Stimulated activated naive B cell treated with anti-CD40 and anti-IgM and Interleukin-4, amounts not matched to agents 10 μg/mL and 1 μg/mL and 100 μg/mL, for 72 hours (primary cell): ENCODE data around the gene SLC7A11.
"Not testable (repeated sequence)": the region's sequence is repeated elsewhere in the genome, so short reads cannot be mapped to it uniquely, and the experiment has no call there.

Experiments used
- ATAC-seq, 2 donors: fragments of 150-1000 bp; cut with Tn5 transposase; replicated peaks; 2 replicates each; pipeline ENCODE4 v1.10.0; 2021; ENCODE audit warnings: moderate library complexity in 1 of 2
- DNase-seq: peaks from one replicate; pipeline ENCODE4 v3.0.0; 2021
- H3K27ac Mint-ChIP-seq: one replicate; pipeline ENCODE4 v1.8.0; 2022; ENCODE audit warnings: mild to moderate bottlenecking, mixed read lengths
- H3K27me3 Mint-ChIP-seq, 2 donors: one replicate each; pipeline ENCODE4 v1.8.0; 2022; ENCODE audit warnings: mixed read lengths in 2 of 2
- H3K36me3 Mint-ChIP-seq, 2 donors: one replicate each; pipeline ENCODE4 v1.8.0; 2022; ENCODE audit warnings: mixed read lengths in 2 of 2, mild to moderate bottlenecking in 1 of 2
- H3K4me1 Mint-ChIP-seq, 2 donors: one replicate each; pipeline ENCODE4 v1.8.0; 2022; ENCODE audit warnings: mixed read lengths in 2 of 2, mild to moderate bottlenecking in 1 of 2
- H3K4me3 Mint-ChIP-seq, 2 donors: one replicate each; pipeline ENCODE4 v1.8.0; 2022; ENCODE audit warnings: mild to moderate bottlenecking in 2 of 2, mixed read lengths in 2 of 2, moderate library complexity in 1 of 2
- H3K9me3 Mint-ChIP-seq, 2 donors: one replicate each; pipeline ENCODE4 v1.8.0; 2022; ENCODE audit warnings: mixed read lengths in 2 of 2, mild to moderate bottlenecking in 1 of 2

The SLC7A11 gene

DNA sequence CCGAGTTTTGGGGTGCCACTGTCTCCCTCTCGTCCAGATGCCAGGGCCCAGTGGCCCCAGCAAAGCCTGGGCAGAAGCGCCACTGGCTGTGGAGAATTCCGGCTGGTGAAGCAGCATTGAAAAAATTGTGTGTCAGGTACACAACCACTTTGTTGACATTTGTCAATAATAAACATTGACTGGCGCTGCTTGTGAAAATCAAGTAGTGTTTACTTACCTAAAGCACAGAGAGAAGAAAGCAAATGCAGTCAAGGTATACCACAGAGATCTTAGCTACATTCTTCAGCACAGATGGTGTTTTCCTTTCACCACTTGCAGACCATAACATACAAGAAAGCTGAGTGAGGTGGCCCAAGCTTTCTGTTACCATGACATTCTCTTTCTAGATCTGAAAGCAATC is 14.5 kb upstream of the SLC7A11 start:
- DNase-seq (no peak), ATAC-seq (no peak)
- H3K4me3 Mint-ChIP-seq, result no peak overlapping the region
- no peaks in the 10 kb centered on the region for H3K4me1 Mint-ChIP-seq
- H3K36me3 Mint-ChIP-seq, result no peaks in the 10 kb centered on the region
- no peaks in the 10 kb centered on the region for H3K9me3 Mint-ChIP-seq
- H3K27ac Mint-ChIP-seq, result no peak overlapping the region
- no peaks in the 10 kb centered on the region for H3K27me3 Mint-ChIP-seq

DNA sequence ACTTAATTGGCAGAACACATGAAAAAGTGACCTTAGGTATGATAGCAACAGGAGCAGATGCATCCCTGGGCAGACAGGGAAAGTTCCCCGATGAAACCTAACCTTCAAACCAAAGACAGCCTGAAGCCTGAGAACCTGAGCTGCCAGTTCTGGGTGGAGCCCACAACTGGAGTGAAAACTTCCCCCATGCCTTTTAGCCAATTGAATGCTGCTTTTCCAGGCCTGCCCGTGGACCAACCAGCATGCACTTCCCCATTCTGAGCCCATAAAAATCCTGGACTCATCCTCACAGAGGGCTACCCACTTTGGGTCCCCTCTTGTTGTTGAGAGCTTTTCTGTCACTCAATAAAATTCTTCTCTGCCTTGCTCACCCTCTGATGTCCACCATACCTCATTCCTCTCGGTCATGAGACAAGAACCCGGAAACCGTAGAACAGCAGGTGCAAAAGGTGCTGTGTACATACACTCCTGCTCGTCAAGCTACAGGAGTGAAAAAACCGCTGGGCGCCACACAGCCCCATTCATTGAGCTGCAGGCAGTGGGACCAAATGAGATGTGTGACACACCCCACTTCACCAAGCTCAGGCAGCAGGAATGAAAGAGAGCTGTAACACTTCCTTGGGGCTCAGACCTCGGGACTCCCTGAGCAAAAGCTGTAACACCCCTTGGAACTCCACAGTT is 13.9 kb upstream of the SLC7A11 start:
- Mint-ChIP-seq H3K27me3 (no peaks in the 10 kb centered on the region), H3K4me1 (no peaks in the 10 kb centered on the region), H3K9me3 (no peaks in the 10 kb centered on the region), H3K36me3 (no peaks in the 10 kb centered on the region), H3K4me3 (no peak overlapping the region), H3K27ac (no peak overlapping the region)
- DNase-seq (no peak), ATAC-seq (no peak)

DNA sequence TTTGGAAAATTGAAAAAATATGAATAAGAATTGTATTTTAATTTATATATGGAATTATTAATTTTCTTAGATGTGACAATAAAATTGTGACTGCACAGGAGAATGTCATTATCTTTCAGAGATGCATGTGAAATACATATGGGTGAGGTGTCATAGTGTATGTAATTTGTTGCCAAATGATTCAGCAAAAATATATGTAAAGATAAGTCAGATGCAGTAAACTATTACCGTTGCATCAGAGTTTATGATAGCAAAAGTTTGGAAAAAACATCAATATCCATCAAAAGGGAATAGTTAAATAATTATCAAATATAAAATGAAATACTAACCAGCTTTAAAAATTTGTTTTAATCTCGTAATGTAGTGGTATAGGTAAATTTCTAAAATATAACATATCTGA is 10.4 kb upstream of the SLC7A11 start:
- no peak overlapping the region for H3K27ac Mint-ChIP-seq
- DNase-seq (no peak), ATAC-seq (no peak)
- H3K4me1 Mint-ChIP-seq, result no peaks in the 10 kb centered on the region
- no peaks in the 10 kb centered on the region for H3K36me3 Mint-ChIP-seq
- H3K27me3 Mint-ChIP-seq, result no peaks in the 10 kb centered on the region
- peaks cover 0 to 1% of the 10 kb centered on the region in 2 donors for H3K9me3 Mint-ChIP-seq
- H3K4me3 Mint-ChIP-seq, result no peak overlapping the region

DNA sequence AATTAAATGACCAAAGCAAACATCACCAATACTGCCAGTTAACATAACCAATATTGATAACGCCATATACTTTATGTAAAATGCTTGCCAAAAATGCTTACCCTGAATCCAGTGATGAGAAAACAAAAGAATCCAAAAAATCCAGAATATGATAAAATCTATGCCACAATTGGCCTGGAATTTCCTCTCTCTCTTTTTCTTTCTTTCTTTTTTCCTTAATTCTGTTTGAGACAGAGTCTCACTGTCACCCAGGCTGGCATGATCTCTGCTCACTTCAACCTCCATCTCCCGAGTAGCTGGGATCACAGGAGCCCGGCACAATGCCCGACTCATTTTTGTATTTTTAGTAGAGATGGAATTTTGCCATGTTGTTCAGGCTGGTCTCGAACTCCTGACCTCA is 9.8 kb upstream of the SLC7A11 start:
- no peak overlapping the region for H3K27ac Mint-ChIP-seq
- DNase-seq (no peak), ATAC-seq (no peak)
- H3K36me3 Mint-ChIP-seq, result no peaks in the 10 kb centered on the region
- H3K9me3 Mint-ChIP-seq, result peaks cover 0 to 1% of the 10 kb centered on the region in 2 donors
- H3K4me1 Mint-ChIP-seq, result no peaks in the 10 kb centered on the region
- H3K27me3 Mint-ChIP-seq, result no peaks in the 10 kb centered on the region
- no peak overlapping the region for H3K4me3 Mint-ChIP-seq

DNA sequence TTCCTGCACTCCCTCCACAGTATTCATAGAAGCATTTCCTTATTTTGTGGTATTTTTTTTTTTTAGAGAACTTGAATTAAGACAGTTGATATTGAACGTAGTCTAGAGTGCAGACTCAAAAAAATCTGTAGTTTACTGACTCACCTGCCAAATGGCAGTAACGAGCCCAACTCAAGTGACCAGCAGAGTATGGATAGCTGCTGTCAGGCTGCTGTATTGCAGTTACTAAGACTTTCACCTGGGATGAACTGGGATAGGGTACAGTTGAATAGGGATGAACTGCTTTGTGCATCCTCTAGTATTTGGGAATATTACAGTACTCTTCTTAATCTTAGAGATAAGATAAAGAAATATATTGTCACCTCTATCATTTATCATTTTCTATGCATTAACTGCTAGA is 7.0 kb upstream of the SLC7A11 start:
- DNase-seq (no peak), ATAC-seq (no peak)
- Mint-ChIP-seq H3K4me1 (no peaks in the 10 kb centered on the region), H3K9me3 (peaks cover 0 to 1% of the 10 kb centered on the region in 2 donors), H3K4me3 (no peak overlapping the region), H3K36me3 (no peaks in the 10 kb centered on the region), H3K27ac (no peak overlapping the region), H3K27me3 (no peaks in the 10 kb centered on the region)

DNA sequence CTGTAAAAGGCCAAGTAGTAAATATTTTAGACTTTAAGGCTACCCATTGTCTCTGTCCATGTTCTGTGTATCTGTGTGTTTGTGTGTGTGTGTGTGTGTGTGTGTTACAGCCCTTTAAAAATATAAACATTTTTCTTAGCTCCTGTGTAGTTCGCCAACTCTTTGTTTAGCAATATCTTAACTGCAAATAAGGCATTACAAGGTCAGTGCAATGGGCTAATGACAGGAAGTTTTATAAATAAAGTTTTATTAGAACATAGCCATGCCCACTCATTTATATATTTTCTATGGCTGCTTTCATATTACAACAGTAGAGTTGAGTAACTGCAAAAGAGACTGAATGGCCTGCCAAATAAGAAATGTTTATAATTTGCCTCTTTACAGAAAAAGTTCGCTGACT is 5.9 kb upstream of the SLC7A11 start:
- ATAC-seq (no peak), DNase-seq (no peak)
- H3K9me3 Mint-ChIP-seq, result peaks cover 0 to 1% of the 10 kb centered on the region in 2 donors
- no peaks in the 10 kb centered on the region for H3K4me1 Mint-ChIP-seq
- H3K27me3 Mint-ChIP-seq, result no peaks in the 10 kb centered on the region
- no peaks in the 10 kb centered on the region for H3K36me3 Mint-ChIP-seq
- no peak overlapping the region for H3K27ac Mint-ChIP-seq
- H3K4me3 Mint-ChIP-seq, result no peak overlapping the region

DNA sequence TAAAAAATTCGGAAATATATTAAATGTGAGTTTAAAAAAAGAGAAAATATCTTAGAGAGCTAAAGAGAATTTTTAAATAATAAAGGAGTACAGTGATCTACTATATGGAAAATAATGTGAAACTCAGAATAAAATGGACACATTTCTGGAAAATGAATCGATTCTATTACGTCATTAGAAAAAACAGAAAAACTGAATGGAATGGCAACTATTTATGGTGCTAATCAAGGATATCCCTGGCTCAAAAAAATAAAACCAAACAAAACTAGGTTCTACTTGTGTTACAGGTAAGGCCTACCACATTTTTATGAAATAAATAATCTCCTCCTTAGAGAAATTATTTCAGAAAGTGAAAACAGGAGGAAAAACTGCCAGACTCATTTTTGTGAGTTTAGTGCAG is 5.5 kb upstream of the SLC7A11 start:
- H3K4me1 Mint-ChIP-seq, result no peaks in the 10 kb centered on the region
- no peaks in the 10 kb centered on the region for H3K27me3 Mint-ChIP-seq
- no peak for DNase-seq

DNA sequence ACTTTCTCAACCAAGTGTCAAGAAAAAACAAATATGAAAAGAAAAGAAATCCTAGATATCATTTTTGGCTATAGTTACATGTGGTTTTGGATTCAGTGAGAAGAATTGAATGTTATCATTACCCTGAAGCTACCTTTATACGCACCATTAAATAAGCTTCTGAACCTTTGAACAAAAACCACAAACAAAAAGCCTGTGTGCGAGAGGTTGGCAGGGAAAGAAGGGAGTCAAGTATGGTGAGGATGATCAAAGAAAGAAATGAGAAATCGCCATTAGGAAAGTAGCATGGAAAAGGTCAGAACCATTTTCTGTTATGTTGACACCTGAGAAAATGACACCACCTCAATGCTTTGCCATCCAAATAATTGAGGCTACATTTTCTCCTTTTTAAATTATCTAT is 1.2 kb upstream of the SLC7A11 start:
- Mint-ChIP-seq H3K4me3 (no peak overlapping the region), H3K9me3 (peaks cover 0 to 1% of the 10 kb centered on the region in 2 donors), H3K4me1 (peaks cover 8 to 12% of the 10 kb centered on the region in 2 donors), H3K27ac (no peak overlapping the region), H3K27me3 (peaks cover 6 to 8% of the 10 kb centered on the region in 2 donors), H3K36me3 (no peaks in the 10 kb centered on the region)
- ATAC-seq (no peak), DNase-seq (no peak)

More for the DNA sequence above, 5.5 kb upstream of the SLC7A11 start:
- no peak for ATAC-seq
- peaks cover 0 to 1% of the 10 kb centered on the region in 2 donors for H3K9me3 Mint-ChIP-seq
- no peak overlapping the region for H3K4me3 Mint-ChIP-seq
- H3K36me3 Mint-ChIP-seq, result no peaks in the 10 kb centered on the region
- no peak overlapping the region for H3K27ac Mint-ChIP-seq

DNA sequence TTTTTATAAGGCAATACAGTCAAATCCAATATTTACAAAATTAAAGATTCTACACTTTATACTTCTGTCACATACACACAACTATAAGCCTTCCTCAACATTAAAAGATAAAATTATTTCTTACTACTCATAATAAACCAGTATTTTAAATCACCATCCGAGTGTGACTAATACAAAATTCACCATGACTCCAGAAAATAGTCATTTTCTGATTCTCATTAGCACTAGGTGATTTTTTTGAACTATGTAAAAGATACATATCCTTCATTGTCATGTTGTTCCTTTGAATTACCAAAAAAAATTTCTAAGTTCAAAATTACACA is 646 bp upstream of the SLC7A11 start:
- Mint-ChIP-seq H3K36me3 (no peaks in the 10 kb centered on the region), H3K27ac (no peak overlapping the region), H3K9me3 (no peaks in the 10 kb centered on the region), H3K4me1 (peaks cover 8 to 12% of the 10 kb centered on the region in 2 donors), H3K4me3 (no peak overlapping the region), H3K27me3 (peaks cover 6 to 8% of the 10 kb centered on the region in 2 donors)
- no peak for DNase-seq
- no peak for ATAC-seq

DNA sequence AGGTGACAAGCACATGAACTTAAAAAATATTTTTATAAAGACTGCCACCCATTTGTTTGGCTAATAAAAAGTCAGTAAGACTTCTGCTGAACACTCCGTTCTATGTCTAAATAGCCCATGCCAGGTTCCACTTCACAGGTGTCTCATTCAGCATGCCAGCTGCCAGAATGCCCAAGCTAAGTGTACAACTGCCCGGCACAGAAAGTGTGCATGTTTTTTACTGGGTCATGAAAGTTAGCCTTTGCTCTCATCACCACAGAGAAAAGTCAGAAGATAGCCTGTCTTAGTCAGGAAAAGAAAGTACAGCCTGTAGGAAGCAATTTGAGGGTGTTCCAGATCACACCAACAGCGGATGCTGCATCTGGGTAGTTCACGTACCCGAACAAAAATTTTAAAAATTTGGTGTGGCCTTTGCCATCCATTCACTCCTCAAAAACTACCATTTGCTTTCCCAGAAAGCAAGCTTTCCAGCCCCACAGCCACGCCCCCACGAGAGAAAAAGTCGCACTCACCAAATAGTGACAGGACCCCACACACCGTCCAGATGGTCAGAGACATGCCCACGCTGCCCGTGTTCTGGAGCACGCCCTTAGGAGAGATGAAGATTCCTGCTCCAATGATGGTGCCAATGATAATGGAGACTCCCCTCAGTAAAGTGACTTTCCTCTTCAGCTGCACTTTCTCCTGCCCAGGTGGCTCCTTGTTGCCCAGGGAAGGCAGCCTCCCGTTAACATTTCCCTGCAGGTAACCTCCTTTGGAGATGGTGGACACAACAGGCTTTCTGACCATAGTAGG is 671 bp downstream of the SLC7A11 start:
- Mint-ChIP-seq H3K27ac (no peak overlapping the region), H3K36me3 (no peaks in the 10 kb centered on the region), H3K27me3 (peaks cover 6 to 8% of the 10 kb centered on the region in 2 donors), H3K4me3 (peak overlapping the region; percentile 69 to 76), H3K9me3 (no peaks in the 10 kb centered on the region), H3K4me1 (peaks cover 8 to 12% of the 10 kb centered on the region in 2 donors)
- DNase-seq, result no peak
- ATAC-seq, result peak in 1 of 2 donors; percentile 3

DNA sequence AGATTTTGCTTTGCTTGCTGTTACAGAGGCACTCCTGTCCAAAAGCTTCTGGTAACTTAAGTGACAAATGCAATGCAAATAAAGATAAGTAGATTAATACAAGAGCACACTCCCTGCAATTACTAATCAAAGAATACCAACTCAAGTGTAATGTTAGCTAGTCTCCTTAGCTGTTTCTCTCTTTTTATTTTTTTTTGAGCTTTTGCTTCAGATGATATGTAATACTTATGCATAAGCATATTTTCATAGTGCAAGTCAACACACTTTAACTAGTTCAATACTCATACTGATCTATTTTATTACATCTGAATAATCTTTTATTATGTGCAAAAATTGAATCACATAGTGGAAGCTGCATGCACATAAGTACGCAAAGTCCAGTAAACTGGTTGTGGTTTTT is 2.7 kb downstream of the SLC7A11 start:
- ATAC-seq (no peak), DNase-seq (no peak)
- no peaks in the 10 kb centered on the region for H3K9me3 Mint-ChIP-seq
- peaks cover 8 to 12% of the 10 kb centered on the region in 2 donors for H3K4me1 Mint-ChIP-seq
- H3K4me3 Mint-ChIP-seq, result no peak overlapping the region
- H3K27ac Mint-ChIP-seq, result no peak overlapping the region
- peaks cover 6 to 8% of the 10 kb centered on the region in 2 donors for H3K27me3 Mint-ChIP-seq
- H3K36me3 Mint-ChIP-seq, result no peaks in the 10 kb centered on the region

DNA sequence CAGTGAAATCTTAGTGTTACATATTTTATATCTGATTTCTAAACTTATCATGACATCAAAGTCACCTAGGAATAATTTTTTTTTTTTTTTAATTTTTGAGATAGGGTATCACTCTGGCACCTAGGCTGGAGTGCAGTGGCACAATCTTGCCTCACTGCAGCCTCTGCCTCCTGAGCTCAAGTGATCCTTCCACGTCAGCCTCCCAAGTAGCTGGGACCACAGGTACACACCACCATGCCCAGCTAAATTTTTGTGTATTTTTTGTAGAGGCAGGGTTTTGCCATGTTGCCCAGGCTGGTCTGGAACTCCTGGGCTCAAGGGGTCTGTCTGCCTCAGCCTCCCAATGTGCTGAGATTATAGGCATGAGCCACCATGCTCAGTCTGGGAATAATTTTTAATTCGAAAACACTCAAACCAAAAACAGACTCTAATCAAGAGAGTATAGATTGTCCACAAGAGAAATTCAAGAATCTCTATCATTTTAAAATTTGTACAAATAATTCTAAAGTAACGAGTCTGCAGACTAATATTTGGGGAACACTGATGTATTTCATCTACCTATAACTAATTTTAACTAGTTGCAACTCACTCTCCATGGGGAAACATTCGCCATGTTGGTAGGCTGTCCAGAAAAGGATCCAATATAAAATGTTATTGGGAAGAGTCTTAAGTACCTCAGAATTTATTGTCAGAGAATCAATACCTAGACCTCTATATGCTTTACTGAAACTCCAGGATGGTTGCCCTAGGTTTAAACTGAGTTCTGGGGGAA is 3.4 kb downstream of the SLC7A11 start:
- peaks cover 6 to 8% of the 10 kb centered on the region in 2 donors for H3K27me3 Mint-ChIP-seq
- H3K4me1 Mint-ChIP-seq, result peaks cover 8 to 12% of the 10 kb centered on the region in 2 donors
- ATAC-seq (no peak), DNase-seq (no peak)
- no peaks in the 10 kb centered on the region for H3K9me3 Mint-ChIP-seq
- H3K4me3 Mint-ChIP-seq, result no peak overlapping the region
- no peak overlapping the region for H3K27ac Mint-ChIP-seq
- no peaks in the 10 kb centered on the region for H3K36me3 Mint-ChIP-seq

DNA sequence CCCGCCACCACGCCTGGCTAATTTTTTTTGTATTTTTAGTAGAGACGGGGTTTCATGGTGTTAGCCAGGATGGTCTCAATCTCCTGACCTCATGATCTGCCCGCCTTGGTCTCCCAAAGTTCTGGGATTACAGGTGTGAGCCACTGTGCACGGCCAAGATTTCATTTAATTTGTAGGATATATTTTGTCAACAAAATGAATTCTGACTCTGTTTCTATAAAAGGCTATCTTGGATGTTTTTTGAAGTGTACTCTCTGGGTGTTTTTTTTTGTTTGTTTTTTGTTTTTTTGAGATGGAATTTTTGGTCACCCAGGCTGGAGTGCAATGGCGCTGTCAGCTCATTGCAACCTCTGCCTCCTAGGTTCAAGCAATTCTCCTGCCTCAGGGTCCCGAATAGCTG is 5.0 kb downstream of the SLC7A11 start:
- not testable (repeated sequence) for H3K36me3 Mint-ChIP-seq, H3K27me3 Mint-ChIP-seq, H3K4me1 Mint-ChIP-seq, H3K9me3 Mint-ChIP-seq, H3K27ac Mint-ChIP-seq, ATAC-seq, H3K4me3 Mint-ChIP-seq, DNase-seq

DNA sequence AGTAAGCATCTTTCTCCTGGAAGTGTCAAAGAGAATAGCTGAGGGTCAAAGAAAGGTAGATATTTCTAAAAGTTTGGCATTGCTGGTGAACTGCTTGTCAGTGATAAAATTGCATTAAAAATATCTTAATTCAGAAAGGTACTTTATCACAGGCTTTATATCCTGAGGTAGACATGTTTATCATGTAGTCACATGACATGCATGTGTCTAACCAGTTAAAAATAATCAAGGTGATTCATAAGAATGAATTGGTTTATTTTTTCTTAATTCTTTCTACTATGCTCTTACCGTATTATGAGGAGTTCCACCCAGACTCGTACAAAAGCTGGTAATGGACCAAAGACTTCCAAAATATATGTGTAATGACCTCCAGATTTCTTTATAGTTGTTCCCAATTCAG is 6.1 kb downstream of the SLC7A11 start:
- no peaks in the 10 kb centered on the region for H3K27me3 Mint-ChIP-seq
- DNase-seq, result no peak
- no peak overlapping the region for H3K4me3 Mint-ChIP-seq
- no peaks in the 10 kb centered on the region for H3K9me3 Mint-ChIP-seq
- H3K27ac Mint-ChIP-seq, result peak overlapping the region; percentile 5
- no peaks in the 10 kb centered on the region for H3K36me3 Mint-ChIP-seq
- no peak for ATAC-seq
- H3K4me1 Mint-ChIP-seq, result no peaks in the 10 kb centered on the region
